IgD-negative memory B cell (primary cell): ENCODE measurements around the gene FAM83F. TPM values are rescaled to one million over a fixed set of nuclear protein-coding genes. Genes with fewer than 3 reads are reported as not detected.
A peak's percentile ranks its signal among the peaks of the same experiment; 100 is the strongest.
"Not testable (repeated sequence)": the region's sequence is repeated elsewhere in the genome, so short reads cannot be mapped to it uniquely, and the experiment has no call there.

Source experiments
- H3K27ac Mint-ChIP-seq, 3 donors: one replicate each; pipeline ENCODE4 v1.8.0; 2020 to 2022; ENCODE audit warnings: mild to moderate bottlenecking in 3 of 3, mixed read lengths in 3 of 3, moderate library complexity in 1 of 3
- H3K27me3 Mint-ChIP-seq: one replicate; pipeline ENCODE4 v1.8.0; 2021; ENCODE audit warnings: mixed read lengths
- H3K36me3 Mint-ChIP-seq: one replicate; pipeline ENCODE4 v1.8.0; 2020; ENCODE audit warnings: mild to moderate bottlenecking, mixed read lengths
- H3K4me1 Mint-ChIP-seq, 3 donors: one replicate each; pipeline ENCODE4 v1.8.0; 2020 to 2022; ENCODE audit warnings: mixed read lengths in 3 of 3, mild to moderate bottlenecking in 1 of 3
- H3K4me3 Mint-ChIP-seq, 4 donors: one replicate each; pipeline ENCODE4 v1.8.0; 2020 to 2022; ENCODE audit warnings: mild to moderate bottlenecking in 4 of 4, mixed read lengths in 4 of 4, moderate library complexity in 3 of 4
- H3K9me3 Mint-ChIP-seq, 3 donors: one replicate each; pipeline ENCODE4 v1.8.0; 2020 to 2021; ENCODE audit warnings: mixed read lengths in 3 of 3, mild to moderate bottlenecking in 1 of 3
- polyA plus RNA-seq: library from polyadenylated mRNA; unstranded; fragments of 300-500 nt; fragmentation: Illumina TruSeq; gene quantifications from one replicate; pipeline ENCODE4 v1.2.3, GENCODE V29; 2021

Gene FAM83F
- polyA plus RNA-seq, 1 donor from 2014 or later, result not detected

DNA sequence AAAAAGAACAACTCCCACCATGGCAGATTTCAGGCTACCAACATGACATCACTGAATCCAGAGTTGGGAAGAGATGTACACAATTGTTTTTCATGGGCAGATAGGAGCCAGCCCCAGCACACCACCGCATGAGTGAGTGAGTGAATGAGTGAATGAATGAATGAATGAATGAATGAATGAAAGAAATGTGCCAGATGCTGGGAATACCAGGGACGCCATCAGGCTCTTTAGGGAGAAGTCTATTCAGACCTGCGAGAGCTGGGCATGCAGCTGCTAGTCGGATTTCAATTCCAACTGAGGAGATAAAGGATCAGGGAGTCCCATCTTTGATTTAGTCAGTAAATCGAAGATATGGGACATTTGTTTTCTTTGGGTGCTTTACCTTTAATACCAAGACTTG lies 15.3 kb upstream of the FAM83F start:
- no peaks in the 10 kb centered on the region for H3K9me3 Mint-ChIP-seq
- peaks cover 28% of the 10 kb centered on the region for H3K27me3 Mint-ChIP-seq
- no peak overlapping the region for H3K4me3 Mint-ChIP-seq
- H3K27ac Mint-ChIP-seq, result no peak overlapping the region
- H3K4me1 Mint-ChIP-seq, result no peaks in the 10 kb centered on the region
- H3K36me3 Mint-ChIP-seq, result peaks cover 1% of the 10 kb centered on the region

DNA sequence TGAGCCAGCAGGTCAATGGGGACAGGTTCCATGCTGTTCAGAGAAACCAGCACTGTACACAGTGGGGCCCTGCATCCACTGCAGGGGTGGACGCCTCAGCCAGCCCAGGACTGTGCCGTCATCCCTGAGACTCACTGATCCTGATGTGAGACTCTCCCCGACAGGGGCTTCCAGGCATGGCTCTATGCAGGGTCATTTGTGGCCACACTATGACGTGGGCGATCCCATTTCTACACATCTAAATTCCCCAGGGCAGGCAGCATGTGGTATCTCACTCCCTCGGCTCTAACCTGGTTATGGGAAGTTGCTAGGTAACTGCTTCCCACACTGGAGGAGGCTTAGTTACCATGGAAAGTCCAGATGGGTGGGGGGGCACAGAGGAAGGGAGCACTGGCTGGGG lies 14.2 kb upstream of the FAM83F start:
- Mint-ChIP-seq H3K9me3 (no peaks in the 10 kb centered on the region), H3K4me1 (no peaks in the 10 kb centered on the region), H3K4me3 (no peak overlapping the region), H3K36me3 (peaks cover 4% of the 10 kb centered on the region), H3K27me3 (peaks cover 26% of the 10 kb centered on the region), H3K27ac (no peak overlapping the region)

DNA sequence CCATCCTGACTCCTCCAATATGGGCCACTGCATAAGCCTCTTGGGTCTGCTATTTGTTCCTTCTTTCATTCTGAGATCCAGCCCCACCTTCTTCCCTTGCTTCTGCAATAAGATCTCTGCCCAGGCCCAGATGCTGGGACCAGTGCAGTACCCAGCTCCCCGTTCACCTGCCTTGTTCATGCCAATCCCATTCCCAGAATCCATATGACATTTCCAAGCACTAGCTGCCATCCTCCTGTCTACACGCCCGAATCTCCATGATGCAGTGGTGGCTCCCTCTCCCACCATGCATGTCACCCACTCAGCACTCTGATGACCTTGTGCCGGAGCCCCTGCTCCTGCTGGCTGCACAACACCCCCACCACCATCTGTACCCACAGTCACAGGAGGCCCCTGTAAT lies 11.4 kb upstream of the FAM83F start:
- Mint-ChIP-seq H3K27me3 (peaks cover 18% of the 10 kb centered on the region), H3K9me3 (no peaks in the 10 kb centered on the region), H3K36me3 (peaks cover 2% of the 10 kb centered on the region), H3K27ac (peak overlapping the region in 1 of 3 donors; percentile 47), H3K4me1 (no peaks in the 10 kb centered on the region), H3K4me3 (no peak overlapping the region)

DNA sequence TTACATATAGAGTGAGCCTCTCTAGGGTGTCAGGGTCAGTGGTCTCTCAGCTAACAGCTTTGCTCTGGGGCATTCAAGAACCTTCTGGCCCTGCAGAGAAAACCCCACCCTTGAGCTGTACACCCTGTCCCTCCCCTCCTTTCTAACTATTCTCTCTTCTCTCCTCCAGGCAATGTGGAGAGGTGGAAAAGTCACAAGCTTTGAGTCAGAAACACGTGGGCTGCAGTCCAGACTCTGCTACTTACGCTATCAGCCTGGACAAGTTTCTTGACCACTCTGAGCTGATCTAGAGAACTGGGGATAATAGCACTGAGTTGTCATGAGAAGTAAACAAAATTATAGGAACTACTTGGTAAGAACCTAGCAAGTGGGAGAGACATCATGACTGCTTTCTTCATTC lies 10.7 kb upstream of the FAM83F start:
- H3K4me1 Mint-ChIP-seq, result no peaks in the 10 kb centered on the region
- H3K9me3 Mint-ChIP-seq, result no peaks in the 10 kb centered on the region
- no peak overlapping the region for H3K4me3 Mint-ChIP-seq
- H3K27ac Mint-ChIP-seq, result no peak overlapping the region
- H3K36me3 Mint-ChIP-seq, result peaks cover 2% of the 10 kb centered on the region
- peaks cover 19% of the 10 kb centered on the region for H3K27me3 Mint-ChIP-seq

DNA sequence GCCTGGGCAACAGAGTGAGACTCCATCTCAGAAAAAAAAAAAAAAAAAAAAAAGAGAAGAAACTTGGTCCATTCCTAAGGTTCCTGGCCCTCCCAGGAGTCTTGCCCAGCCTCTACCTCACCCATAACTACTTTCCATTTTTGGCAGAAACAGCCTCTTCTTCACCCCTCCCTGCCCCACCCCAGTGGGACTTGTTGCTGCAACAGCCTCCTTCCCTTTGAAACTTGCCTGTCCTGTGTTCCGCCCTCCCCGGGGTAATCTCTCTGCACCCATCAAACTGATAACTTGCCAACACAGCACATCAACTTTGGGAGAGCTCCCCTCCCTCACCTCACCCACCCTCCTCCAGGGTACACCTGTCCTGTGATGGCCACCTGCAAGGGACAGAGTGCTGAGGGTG lies 10.0 kb upstream of the FAM83F start:
- Mint-ChIP-seq H3K27me3 (peaks cover 12% of the 10 kb centered on the region), H3K4me1 (no peaks in the 10 kb centered on the region), H3K4me3 (no peak overlapping the region), H3K27ac (no peak overlapping the region), H3K9me3 (no peaks in the 10 kb centered on the region), H3K36me3 (peaks cover 2% of the 10 kb centered on the region)

DNA sequence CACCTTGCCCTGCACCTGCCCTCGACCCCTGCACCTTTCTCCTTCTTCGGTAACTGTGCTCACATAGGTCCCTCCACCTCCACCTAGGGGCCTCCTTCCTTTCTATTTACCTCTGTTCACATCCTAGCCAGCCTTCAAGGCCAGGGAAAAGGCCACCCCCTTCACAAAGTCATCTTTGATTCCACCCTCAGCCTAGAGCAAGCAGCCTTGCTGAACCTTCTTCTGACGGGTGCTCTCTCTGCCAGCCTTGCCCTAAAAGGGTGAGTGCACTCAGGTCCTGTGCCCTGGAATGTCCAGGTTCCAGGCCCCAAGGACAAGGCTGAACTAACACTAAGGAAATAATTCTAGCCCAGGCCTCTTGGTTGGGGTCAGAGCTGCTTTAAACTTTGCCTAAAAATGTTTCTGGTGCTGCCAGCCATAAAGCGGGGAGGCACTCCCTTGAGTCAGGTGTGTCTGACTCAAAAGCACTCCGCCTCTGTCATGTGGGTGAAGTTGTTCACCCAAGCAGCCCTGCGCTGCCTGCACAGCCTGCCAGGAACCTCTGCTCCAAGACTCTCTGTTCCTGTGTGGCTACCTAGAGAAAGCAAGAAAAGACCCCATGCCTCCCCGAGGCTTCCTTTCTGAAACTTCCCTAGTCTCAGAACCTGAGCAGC lies 9.2 kb upstream of the FAM83F start:
- H3K9me3 Mint-ChIP-seq, result no peaks in the 10 kb centered on the region
- H3K4me1 Mint-ChIP-seq, result no peaks in the 10 kb centered on the region
- H3K36me3 Mint-ChIP-seq, result peaks cover 2% of the 10 kb centered on the region
- no peak overlapping the region for H3K4me3 Mint-ChIP-seq
- peaks cover 7% of the 10 kb centered on the region for H3K27me3 Mint-ChIP-seq
- no peak overlapping the region for H3K27ac Mint-ChIP-seq

DNA sequence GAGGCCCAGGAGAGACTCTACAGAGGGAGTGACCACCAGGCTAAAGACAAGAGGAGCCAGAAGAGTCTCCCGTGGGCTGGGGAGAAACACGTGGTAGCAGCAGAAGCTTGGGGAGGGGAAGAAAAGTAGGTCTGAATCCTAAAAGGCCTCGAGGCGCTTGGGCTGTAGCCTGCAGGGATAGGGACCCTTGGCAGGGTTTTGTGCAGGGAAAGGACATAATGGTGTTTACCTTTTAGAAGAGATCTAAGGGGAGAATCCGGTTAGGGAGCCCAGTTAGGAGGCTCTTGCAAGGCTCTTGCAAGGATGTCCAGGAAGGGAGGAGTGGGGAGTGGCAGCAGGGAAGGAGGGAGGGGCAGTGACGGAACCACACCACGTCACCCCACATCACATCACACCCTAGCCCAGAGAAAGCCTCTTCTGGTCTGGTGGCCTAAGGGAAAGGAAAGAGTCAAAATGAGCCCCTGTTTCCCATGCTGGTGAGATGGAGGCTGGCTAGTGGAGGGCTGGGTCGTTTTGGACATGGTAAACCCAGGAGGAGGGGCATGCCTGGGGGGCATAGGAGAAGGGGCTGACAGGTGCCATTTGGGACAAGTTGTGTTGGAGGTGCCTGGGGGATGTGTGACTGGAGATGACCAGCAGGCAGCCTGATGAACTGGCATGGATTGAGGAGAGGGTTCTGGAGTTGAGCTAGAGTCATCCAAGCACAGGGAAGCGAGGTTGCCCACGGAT lies 6.2 kb upstream of the FAM83F start:
- peaks cover 16% of the 10 kb centered on the region for H3K27me3 Mint-ChIP-seq
- no peaks in the 10 kb centered on the region for H3K4me1 Mint-ChIP-seq
- H3K4me3 Mint-ChIP-seq, result no peak overlapping the region
- H3K27ac Mint-ChIP-seq, result no peak overlapping the region
- H3K9me3 Mint-ChIP-seq, result no peaks in the 10 kb centered on the region
- peaks cover 2% of the 10 kb centered on the region for H3K36me3 Mint-ChIP-seq

DNA sequence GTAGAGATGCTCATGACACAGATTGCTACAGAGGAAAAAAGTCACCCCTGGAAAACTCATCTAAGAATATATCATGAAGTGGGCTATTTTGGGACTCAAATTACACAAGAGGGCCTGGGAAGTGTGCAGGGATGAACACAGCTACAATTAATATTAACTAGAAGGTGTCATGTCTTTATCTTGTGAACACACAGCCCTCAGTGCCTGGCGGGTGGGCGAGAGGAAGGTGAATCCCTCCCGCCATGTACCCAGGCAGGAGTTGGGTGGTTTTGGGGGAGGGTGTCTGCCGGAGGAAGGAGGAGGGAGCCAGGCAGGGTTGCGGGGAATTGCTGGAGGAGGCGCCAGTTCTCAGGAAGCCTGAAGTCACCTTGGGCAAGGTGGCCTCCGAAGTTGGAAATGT lies 5.1 kb upstream of the FAM83F start:
- H3K27ac Mint-ChIP-seq, result no peak overlapping the region
- peaks cover 2% of the 10 kb centered on the region for H3K36me3 Mint-ChIP-seq
- H3K4me1 Mint-ChIP-seq, result peaks cover 0 to 4% (median 2%) of the 10 kb centered on the region in 3 donors
- peaks cover 21% of the 10 kb centered on the region for H3K27me3 Mint-ChIP-seq
- no peaks in the 10 kb centered on the region for H3K9me3 Mint-ChIP-seq
- no peak overlapping the region for H3K4me3 Mint-ChIP-seq

DNA sequence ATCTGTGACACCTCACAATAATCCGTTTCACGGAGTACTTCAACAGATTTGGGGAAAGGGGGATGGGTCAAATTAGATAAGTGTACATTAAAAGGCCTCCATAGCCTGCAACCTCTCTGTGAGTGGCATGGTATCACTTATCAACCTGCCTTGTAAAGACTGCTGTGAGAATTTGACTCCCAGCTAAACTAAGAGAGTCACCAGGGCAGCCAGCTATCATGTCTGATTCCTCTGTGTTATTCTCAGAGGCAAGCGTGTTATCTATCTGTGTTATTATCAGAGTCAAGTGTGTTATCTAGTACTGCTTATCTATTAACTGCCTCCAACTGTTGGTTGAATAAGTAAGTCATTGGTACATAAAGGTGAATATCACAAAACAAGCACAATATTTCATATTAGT lies 4.1 kb upstream of the FAM83F start:
- Mint-ChIP-seq H3K4me1 (peaks cover 0 to 4% (median 2%) of the 10 kb centered on the region in 3 donors), H3K36me3 (no peaks in the 10 kb centered on the region), H3K4me3 (no peak overlapping the region), H3K27me3 (peaks cover 22% of the 10 kb centered on the region), H3K27ac (no peak overlapping the region), H3K9me3 (no peaks in the 10 kb centered on the region)

DNA sequence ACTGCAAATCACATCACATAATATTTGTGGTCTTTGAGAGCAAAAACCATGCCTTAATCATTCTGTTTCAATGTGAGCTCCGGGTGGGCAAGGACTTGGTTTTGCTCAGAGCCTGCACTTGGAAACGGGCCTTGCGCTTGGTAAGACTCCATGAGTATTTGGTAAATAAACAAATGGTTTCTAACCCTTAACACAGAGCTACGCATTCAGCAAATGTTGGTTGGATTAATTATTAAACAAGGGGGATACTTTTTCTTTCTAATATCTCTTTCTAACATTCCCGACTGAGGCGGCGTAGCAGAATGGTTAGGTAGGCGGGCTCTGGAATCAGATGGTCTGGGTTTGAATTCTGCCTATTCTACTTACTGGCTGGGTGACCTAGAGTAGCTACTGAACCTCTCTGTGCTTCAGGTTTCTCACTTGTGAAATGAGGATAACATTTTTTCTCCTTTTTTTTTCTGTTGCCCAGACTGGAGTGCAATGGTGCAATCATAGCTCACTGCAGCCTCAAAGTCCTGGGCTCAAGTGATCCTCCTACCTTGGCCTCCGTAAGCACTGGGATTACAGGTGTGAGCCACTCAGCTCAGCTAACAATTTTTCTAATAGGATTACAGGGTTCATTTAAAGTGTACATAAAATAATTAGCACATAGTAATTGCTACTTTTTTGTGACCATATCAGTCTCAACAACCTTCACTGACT lies 3.4 kb upstream of the FAM83F start:
- peaks cover 29% of the 10 kb centered on the region for H3K27me3 Mint-ChIP-seq
- peaks cover 1 to 4% (median 2%) of the 10 kb centered on the region in 3 donors for H3K4me1 Mint-ChIP-seq
- H3K9me3 Mint-ChIP-seq, result no peaks in the 10 kb centered on the region
- H3K4me3 Mint-ChIP-seq, result no peak overlapping the region
- no peaks in the 10 kb centered on the region for H3K36me3 Mint-ChIP-seq
- no peak overlapping the region for H3K27ac Mint-ChIP-seq

DNA sequence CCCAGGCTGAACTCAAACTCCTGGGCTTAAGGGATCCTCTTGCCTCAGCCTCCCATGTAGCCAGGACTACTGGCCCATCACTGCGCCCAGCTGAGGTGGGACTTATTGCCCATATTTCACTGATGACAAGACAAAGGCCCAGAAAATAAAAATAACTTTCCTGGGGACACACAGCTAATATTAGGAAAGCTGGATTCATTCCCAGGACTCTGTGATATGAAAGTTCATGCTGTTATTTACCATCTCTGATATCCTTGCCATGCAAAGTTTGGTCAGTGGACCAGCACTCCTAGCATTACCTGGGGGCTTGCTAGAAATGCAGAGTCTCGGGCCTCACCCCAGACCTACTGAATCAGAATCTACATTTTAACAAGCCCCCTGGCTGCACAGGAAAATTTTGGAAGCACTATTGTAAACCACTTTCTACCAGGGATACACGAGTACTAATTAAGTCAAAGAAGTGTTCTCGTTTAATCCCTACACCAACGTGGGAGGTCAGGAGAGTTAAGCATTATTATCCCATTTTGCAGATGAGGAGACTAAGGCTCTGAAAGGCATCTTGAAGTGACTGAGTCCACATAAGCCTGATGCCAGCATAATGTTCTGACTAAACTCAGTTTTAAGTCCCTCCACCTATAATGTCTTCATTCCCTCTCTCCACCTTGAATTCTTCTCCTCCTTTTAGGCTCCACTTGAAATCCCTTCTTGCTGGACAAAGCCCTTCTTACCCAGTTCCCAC lies 2.5 kb upstream of the FAM83F start:
- no peak overlapping the region for H3K4me3 Mint-ChIP-seq
- H3K36me3 Mint-ChIP-seq, result no peaks in the 10 kb centered on the region
- peaks cover 1 to 4% (median 2%) of the 10 kb centered on the region in 3 donors for H3K4me1 Mint-ChIP-seq
- H3K27me3 Mint-ChIP-seq, result peaks cover 34% of the 10 kb centered on the region
- H3K9me3 Mint-ChIP-seq, result no peaks in the 10 kb centered on the region
- no peak overlapping the region for H3K27ac Mint-ChIP-seq

DNA sequence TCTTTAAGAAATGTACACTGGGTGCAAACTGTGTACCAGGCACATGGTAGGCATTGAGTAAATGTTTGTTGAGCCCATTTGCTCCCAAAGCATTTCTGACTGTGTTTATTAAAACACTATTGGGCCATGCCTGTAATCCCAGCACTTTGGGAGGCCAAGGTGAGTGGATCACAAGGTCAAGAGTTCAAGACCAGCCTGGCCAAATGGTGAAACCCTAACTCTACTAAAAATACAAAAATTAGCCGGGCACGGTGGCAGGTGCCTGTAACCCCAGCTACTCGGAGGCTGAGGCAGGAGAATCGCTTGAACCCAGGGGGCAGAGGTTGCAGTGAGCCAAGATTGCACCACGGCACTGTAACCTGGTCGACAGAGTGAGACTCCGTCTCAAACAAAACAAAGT lies 1.9 kb upstream of the FAM83F start:
- not testable (repeated sequence) for H3K36me3 Mint-ChIP-seq, H3K27ac Mint-ChIP-seq, H3K4me3 Mint-ChIP-seq, H3K9me3 Mint-ChIP-seq, H3K4me1 Mint-ChIP-seq
- peaks cover 34% of the 10 kb centered on the region for H3K27me3 Mint-ChIP-seq

DNA sequence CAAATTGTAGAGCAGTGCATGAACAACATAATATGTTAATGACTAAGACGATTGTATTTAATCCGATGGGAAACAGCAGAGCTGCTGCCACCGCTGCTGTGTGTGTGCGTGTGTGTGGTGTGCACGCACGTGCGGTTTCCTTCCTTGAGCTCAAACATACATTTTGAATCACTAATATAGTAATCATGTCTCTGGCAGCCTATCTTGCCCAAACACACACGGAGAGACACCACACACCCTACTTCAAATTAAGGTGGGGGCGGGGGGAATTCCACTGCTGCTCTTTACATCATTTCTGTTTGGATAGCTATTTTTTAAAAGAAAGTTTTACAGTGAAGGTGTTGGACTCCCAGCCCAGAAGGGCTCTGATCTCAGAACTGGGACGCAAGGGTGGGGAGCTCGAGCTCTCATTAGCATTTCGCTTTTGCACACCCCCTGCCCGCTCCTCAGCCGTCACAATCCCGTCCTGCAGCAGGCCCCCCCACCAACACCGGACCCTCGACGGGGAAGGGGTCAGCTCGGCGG lies 651 bp upstream of the FAM83F start:
- peaks cover 34% of the 10 kb centered on the region for H3K27me3 Mint-ChIP-seq
- H3K9me3 Mint-ChIP-seq, result no peaks in the 10 kb centered on the region
- H3K4me3 Mint-ChIP-seq, result peak overlapping the region; percentile 21 to 76 (median 60)
- peaks cover 1 to 4% (median 2%) of the 10 kb centered on the region in 3 donors for H3K4me1 Mint-ChIP-seq
- no peaks in the 10 kb centered on the region for H3K36me3 Mint-ChIP-seq
- peak overlapping the region in 1 of 3 donors; percentile 89 for H3K27ac Mint-ChIP-seq

DNA sequence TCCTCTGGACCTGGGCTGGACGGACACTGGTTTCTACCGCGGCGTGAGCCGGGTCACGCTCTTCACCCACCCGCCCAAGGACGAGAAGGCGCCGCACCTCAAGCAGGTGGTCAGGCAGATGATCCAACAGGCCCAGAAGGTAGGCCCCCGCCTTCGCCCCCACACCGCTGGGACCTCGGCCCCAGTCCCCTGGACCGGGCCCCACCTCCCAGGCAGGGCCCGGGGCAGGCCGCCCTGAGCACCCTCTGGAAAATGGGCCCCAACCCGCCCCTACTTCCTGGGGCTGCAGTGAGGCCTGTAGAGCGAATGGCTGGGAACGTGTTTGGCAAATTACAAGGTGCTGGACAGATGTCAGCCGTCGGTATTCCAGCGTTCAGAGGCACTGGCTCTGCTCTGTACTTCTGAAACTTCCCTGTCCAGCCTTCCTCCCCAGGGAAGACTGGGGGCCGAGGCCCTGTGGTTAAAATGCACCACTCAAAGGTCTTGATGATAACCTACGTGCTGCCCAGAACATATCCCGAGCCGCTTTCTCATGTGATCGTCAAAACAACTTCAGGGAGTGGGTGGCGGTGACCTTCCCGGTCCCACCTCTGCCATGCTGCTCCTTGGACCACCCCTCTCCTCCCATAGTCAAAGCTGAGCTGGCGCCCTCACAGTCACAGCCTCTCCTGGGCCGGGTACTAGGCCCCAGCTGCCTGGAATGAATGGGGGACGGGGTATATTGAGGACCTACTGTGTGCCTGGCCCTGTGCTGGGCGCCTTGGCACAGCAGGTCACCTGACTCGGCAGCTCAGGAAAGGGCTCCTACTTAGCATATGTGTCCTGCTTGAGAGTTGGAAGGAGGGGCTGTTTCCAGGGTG lies 869 bp downstream of the FAM83F start:
- H3K27me3 Mint-ChIP-seq, result peaks cover 39% of the 10 kb centered on the region
- H3K9me3 Mint-ChIP-seq, result no peaks in the 10 kb centered on the region
- peaks cover 1 to 4% (median 2%) of the 10 kb centered on the region in 3 donors for H3K4me1 Mint-ChIP-seq
- peak overlapping the region in 2 of 4 donors; percentile 44 to 46 for H3K4me3 Mint-ChIP-seq
- no peak overlapping the region for H3K27ac Mint-ChIP-seq
- peaks cover 1% of the 10 kb centered on the region for H3K36me3 Mint-ChIP-seq
